Heart left ventricle (tissue), 13 donors: ENCODE results near the gene NPL.

Source experiments
- CTCF ChIP-seq, 12 donors: fragments of 200-600 bp; sonication (generic) in 4 of 12; IDR thresholded peaks; one replicate each; pipeline versions ENCODE4 v1.5.0 to v1.8.0; 2018 to 2022; ENCODE audit warnings: antibody characterized with exemption in 12 of 12, mild to moderate bottlenecking in 5 of 12
- POLR2A ChIP-seq, 2 donors: fragments of 450-650 bp; IDR thresholded peaks; one replicate each; pipeline ENCODE4 v1.6.1; 2017; ENCODE audit warnings: antibody characterized with exemption in 2 of 2, mild to moderate bottlenecking in 2 of 2, moderate library complexity in 2 of 2
- donor health status: ischemic (EF 13 %, LVEDD 7.1; RV severe dilation, severe dysfunction).
- donor health status: DM: no; HTN: yes; CAD: no.
- donor health status: DM: no; HTN: no; CAD: no.
- donor health status: ischemic (EF 25% LVEDD 6.9; RV normal size, moderate dysfunction).
- donor health status: ischemic (EF 25% LVEDD 5.7; RV mildly dilated, moderate dysfunction).
- donor health status: ischemic (EF 35%, LVEDD 5.7; RV mildly dilated, moderate dysfunction).
- donor health status: nonischemic (EF 11% LVEDD 7.7; RV severe dilation, severe dysfunction).
- donor health status: DM: yes; HTN: yes; CAD: no.
- donor health status: PGD.
- donor health status: ischemic (EF 29% LVEDD 5.4; RV normal size, mild dysfunction).
- donor health status: nonischemic (EF 23%, LVEDD 6.1; RV moderate dilation, normal function).

DNA sequence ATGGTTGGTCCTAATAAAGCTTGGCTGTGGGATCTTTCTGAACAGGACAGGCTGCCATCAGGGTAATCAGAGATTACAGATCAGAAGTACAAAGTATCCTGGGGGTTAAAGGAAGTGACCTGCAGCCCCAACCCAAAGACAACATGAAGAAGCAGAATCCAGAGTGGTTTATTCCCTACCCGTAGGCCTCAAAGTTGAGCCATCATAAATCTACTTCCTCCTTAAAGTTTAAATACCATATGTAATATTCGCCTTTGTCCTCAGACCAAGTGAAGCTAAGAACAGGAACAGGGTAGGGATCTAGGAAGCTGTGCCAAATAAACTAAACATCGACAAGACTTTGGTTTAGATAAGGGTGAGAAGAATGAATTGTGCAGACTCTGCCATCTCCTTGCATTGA is 33.6 kb downstream of the NPL start:
- no peak for TF ChIP-seq CTCF (IDR thresholded peaks at IDR 0.05)
- TF ChIP-seq POLR2A (IDR thresholded peaks at IDR 0.05) = no peak
